ENCODE data around the gene FTL.

The FTL gene

DNA sequence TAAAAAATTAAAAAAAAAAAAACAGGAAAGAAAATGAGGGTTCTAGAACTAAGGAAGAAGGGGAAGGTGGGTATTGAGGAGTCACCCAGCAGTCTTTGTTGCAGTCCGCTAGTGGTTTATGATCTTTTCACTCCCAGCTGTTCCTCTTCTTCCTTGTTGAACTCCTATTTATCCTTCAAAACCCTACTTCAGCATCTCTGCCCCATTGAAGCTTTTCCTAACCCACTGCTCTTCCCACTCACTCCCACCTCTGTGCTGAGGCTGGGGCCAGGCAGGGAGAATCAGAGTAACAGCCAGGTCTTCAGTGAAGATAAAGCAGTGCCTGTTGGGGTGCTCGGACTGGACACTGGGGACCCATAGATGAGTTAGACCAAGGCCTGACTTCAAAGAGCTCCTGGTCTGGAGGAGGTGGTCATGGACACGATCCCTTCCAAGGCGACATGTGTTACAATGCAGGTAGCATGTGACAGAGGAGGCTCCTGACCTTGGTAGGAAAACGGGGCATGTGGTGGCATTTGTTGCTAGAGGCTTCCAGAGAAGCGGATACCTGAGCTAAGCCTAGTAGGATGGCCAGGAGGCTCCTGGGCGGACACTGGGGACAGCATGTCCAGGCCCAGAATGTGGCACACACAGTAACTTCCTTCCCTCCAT is 40.0 kb downstream of the FTL start:
- TF ChIP-seq MYC (IDR thresholded peaks at IDR 0.05; ENCODE audit: low read depth, low read length) (no peak), POLR2A (IDR thresholded peaks at IDR 0.05; ENCODE audit: extremely low read depth, insufficient read length) (no peak)
- TF ChIP-seq, protein P1, sequence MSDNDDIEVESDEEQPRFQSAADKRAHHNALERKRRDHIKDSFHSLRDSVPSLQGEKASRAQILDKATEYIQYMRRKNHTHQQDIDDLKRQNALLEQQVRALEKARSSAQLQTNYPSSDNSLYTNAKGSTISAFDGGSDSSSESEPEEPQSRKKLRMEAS (IDR thresholded peaks at IDR 0.05; ENCODE audit: low read depth, low read length): no peak
- TF ChIP-seq, protein P2, sequence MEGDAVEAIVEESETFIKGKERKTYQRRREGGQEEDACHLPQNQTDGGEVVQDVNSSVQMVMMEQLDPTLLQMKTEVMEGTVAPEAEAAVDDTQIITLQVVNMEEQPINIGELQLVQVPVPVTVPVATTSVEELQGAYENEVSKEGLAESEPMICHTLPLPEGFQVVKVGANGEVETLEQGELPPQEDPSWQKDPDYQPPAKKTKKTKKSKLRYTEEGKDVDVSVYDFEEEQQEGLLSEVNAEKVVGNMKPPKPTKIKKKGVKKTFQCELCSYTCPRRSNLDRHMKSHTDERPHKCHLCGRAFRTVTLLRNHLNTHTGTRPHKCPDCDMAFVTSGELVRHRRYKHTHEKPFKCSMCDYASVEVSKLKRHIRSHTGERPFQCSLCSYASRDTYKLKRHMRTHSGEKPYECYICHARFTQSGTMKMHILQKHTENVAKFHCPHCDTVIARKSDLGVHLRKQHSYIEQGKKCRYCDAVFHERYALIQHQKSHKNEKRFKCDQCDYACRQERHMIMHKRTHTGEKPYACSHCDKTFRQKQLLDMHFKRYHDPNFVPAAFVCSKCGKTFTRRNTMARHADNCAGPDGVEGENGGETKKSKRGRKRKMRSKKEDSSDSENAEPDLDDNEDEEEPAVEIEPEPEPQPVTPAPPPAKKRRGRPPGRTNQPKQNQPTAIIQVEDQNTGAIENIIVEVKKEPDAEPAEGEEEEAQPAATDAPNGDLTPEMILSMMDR (IDR thresholded peaks at IDR 0.05; ENCODE audit: low read depth, low read length): no peak
- no peak for DNase-seq (ENCODE audit: low read depth)
- H3K4me3 ChIP-seq (ENCODE audit: low read depth, low read length): no peak overlapping the region

DNA sequence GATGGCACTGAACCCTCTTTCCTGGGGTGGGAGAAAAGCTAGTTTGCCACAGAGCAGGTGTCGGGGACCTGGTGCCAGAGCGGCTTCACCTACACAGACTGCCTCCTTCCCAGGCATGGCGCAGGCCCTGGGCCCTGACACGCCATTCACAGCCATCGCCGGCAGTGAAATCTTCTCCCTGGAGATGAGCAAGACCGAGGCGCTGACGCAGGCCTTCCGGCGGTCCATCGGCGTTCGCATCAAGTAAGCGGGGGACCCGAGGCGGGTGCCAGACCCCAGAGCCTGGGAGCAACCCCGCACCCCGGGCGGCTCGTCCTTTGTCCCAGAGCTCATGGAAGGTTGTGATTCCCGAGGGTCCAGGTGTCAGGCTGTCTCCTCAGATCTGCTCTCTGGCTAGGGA is 41.8 kb downstream of the FTL start:
- H3K4me3 ChIP-seq (ENCODE audit: low read depth, low read length): no peak overlapping the region
- no peak for DNase-seq (ENCODE audit: low read depth)
- TF ChIP-seq MYC (IDR thresholded peaks at IDR 0.05; ENCODE audit: low read depth, low read length) (no peak), POLR2A (IDR thresholded peaks at IDR 0.05; ENCODE audit: extremely low read depth, insufficient read length) (no peak)
- TF ChIP-seq, protein P2 (IDR thresholded peaks at IDR 0.05; ENCODE audit: low read depth, low read length): no peak
- TF ChIP-seq, protein P1 (IDR thresholded peaks at IDR 0.05; ENCODE audit: low read depth, low read length): no peak

DNA sequence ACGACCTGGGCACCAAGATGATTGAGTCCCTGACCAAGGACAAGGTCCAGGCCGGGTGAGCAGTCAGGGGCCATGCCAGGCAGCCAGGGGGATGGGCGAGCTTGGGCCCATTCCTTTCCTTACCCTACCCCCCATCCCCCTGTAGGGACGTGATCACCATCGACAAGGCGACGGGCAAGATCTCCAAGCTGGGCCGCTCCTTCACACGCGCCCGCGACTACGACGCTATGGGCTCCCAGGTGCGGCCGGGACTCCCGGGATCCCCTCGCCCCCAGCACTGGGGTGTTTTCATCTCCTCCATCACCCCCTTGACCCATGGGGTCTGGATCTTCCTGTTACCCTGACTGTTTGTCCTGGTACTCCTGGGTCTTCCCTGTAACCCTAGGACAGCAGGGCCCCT is 44.7 kb downstream of the FTL start:
- DNase-seq (ENCODE audit: low read depth): no peak
- TF ChIP-seq, protein P2 (IDR thresholded peaks at IDR 0.05; ENCODE audit: low read depth, low read length): no peak
- no peak for TF ChIP-seq MYC (IDR thresholded peaks at IDR 0.05; ENCODE audit: low read depth, low read length)
- TF ChIP-seq, protein P1 (IDR thresholded peaks at IDR 0.05; ENCODE audit: low read depth, low read length): no peak
- TF ChIP-seq POLR2A (IDR thresholded peaks at IDR 0.05; ENCODE audit: extremely low read depth, insufficient read length): no peak
- H3K4me3 ChIP-seq (ENCODE audit: low read depth, low read length): no peak overlapping the region

DNA sequence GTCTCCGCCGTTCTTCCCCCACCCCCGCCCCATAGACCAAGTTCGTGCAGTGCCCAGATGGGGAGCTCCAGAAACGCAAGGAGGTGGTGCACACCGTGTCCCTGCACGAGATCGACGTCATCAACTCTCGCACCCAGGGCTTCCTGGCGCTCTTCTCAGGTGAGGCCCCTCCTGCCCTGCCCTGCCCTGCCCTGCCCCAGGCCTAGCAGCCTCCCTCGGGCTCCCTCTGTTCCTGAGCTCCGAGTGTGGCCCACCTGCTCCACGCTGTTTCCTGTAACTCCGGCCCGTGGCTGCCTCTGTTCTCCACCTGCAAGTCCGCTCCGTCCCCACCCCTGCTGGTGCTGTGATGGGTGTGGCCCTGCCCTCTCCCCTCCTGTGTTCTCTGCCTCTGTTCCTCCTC is 45.3 kb downstream of the FTL start:
- no peak for TF ChIP-seq POLR2A (IDR thresholded peaks at IDR 0.05; ENCODE audit: extremely low read depth, insufficient read length)
- TF ChIP-seq, protein P2 (IDR thresholded peaks at IDR 0.05; ENCODE audit: low read depth, low read length): no peak
- TF ChIP-seq, protein P1 (IDR thresholded peaks at IDR 0.05; ENCODE audit: low read depth, low read length): no peak
- TF ChIP-seq MYC (IDR thresholded peaks at IDR 0.05; ENCODE audit: low read depth, low read length): no peak
- no peak for DNase-seq (ENCODE audit: low read depth)
- H3K4me3 ChIP-seq (ENCODE audit: low read depth, low read length): no peak overlapping the region

DNA sequence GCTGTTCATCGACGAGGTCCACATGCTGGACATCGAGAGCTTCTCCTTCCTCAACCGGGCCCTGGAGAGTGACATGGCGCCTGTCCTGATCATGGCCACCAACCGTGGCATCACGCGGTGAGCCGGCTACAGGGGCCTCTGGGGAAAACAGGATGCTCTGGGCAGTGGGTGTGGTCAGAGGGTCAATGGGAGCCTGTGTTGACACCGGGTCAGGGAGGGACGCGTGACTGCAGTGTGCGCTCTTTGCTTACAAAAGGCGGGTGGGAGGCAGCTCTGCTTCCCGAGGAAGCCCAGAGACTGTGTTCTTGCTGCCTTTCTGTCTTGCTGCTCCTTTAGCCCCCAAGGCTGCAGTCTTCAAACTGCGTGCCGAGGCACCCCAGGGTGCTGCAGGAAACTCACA is 46.1 kb downstream of the FTL start:
- TF ChIP-seq MYC (IDR thresholded peaks at IDR 0.05; ENCODE audit: low read depth, low read length) (no peak), POLR2A (IDR thresholded peaks at IDR 0.05; ENCODE audit: extremely low read depth, insufficient read length) (no peak)
- TF ChIP-seq, protein P1 (IDR thresholded peaks at IDR 0.05; ENCODE audit: low read depth, low read length): no peak
- TF ChIP-seq, protein P2 (IDR thresholded peaks at IDR 0.05; ENCODE audit: low read depth, low read length): no peak

More for the DNA sequence above, 46.1 kb downstream of the FTL start:
- H3K4me3 ChIP-seq (ENCODE audit: low read depth, low read length): no peak overlapping the region
- no peak for DNase-seq (ENCODE audit: low read depth)

Measured in NB4 (cell line).